GM21360 (cell line): Measurements from ENCODE around the gene CLSTN2.

ENCODE experiments used
- ATAC-seq: cut with Tn5 transposase; IDR thresholded peaks from one replicate; pipeline ENCODE4 v1.9.1; 2021; ENCODE audit warnings: mild to moderate bottlenecking, moderate library complexity; ENCODE audit not compliant: unreplicated experiment

Gene CLSTN2

DNA sequence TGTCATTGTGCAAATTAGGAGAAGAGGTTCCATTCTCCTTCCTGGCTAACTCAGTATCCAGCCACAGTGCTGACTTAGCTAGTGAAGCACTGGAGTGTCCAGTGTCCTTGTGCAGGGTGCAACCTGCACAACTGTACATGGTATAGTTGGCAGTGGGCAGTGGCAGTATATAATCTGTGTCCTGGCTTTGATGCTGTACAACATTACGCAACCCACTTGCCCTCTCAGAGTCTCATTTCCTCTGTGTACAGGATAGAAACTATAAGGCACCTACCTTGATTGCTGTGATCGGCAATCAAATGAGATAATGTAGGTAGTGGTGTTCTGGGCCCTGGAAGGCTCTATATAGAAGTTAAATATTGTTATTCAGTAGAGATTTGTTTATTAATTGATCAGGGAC lies 333.6 kb downstream of the CLSTN2 start:
- no peak for ATAC-seq

DNA sequence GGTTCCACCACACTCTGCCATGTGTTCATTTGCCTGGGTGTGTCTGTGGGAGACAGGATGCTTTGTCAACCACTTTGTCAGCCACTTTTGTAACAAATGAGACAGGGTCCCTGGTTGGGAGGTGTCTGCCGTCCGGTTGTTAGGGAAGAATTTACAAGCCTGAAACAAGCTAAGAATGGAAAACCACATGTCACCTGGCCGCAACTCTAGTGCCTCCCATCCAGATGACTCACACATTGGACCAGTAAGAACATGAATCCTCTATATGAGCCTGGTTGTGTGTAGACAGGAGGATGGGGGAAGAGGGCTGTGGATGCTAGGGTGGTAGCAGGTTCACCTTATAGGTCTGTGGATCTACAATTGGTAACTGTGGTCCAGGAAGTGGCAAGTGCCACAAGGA lies 335.3 kb downstream of the CLSTN2 start:
- no peak for ATAC-seq

DNA sequence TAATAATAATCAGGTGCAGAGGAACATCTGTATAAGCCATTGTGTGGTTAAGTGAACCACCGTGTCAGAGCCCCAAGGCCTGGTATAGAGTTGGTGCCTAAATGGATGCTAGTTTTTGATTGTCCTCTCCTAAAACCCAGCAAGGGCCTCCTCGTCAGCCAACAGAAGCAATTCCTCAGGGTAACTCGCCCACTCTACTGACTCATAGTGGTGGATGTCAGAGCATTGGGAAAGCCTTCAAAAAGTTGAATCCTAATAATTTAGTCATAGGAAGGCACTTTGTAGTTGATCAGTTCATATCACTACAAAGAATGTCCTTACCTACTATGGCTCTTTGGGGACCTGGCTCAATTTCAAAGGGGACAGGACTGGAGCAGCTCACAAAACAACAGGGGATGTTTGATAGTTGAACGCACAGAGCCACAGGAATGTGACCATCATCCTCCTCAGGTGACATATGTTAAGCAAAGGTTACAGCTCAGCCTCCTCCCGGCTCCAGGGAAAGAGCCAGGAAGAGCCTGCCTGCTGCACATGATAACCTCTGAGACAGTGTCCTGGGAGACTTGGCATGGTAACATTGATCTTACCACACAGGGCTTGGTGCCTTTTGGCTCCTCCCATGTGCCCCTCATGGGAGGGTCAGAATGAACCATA lies 338.7 kb downstream of the CLSTN2 start:
- ATAC-seq: no peak

DNA sequence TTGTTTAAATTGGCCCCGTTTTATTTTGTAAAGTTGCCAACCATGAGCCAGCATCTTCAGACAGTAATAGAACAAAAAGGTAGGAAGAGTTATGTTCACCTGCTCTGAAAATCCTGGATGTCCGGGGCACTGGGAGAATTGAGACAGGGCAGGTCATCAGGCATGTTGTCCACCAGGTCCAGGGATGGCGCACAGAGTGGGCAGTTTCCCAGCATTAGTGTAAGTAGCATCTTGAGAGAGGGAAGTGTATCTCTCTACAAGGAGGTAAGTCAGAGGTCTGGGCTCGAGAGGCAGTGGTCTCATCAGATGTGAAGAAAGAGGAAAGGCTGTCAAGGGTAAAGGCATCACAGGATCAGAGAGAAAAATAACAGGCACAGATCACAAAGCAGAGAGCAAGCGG lies 339.4 kb downstream of the CLSTN2 start:
- ATAC-seq: no peak

DNA sequence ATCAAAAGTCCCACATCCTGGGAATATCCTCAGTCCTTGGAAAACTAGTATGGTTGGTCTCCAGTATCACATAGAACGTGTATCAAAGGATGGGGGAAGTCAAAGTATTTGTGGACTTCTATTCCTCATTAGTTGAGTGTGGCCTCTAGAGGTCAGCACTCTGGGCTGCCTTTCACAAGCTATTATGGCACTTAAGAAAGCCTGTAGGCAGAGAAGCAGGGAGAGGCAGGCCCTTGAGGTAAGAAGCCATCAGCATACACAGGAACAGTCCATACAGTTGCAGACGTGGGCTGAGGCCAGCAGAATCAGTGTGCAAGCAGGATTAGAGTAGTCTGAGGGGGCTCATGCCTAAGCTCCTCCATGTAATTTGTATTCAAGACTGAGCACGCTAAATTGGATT lies 341.7 kb downstream of the CLSTN2 start:
- no peak for ATAC-seq

DNA sequence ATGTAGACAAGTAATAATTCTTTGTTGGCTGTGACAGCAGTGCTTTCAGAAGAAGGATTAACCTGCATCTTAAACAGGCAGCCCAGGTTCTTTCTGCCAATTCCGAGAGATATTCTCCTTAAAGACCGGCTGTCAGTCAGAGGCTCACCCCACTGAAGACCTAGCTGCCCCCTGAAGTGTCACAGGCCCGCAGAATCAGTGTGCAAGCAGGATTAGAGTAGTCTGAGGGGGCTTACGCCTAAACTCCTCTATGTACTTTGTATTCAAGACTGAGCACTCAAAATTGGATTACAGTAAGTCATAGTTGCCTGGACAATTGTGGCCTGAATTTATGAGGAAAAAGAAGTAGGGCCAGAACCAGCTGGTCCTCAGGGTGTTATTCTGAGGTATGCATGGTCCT lies 342.9 kb downstream of the CLSTN2 start:
- no peak for ATAC-seq

DNA sequence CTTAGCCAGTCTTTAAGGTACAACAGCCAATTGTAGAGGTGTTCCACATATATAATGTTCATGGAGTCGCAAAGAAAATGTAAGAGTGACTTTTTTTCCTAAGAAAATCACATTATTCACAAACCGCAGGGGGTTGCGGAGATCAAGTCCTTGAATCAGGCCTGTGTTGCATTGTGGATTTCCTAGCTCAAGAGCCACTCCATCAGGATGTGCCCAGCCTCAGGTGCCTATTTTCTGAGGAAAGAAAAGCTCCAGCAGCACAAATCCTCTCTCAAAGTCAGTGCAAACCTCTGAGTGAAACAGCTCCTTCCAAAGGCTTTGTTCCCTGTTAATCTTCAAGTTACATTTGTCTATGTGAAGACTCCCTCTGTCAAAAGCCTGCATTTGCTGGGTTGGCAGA lies 349.4 kb downstream of the CLSTN2 start:
- no peak for ATAC-seq

DNA sequence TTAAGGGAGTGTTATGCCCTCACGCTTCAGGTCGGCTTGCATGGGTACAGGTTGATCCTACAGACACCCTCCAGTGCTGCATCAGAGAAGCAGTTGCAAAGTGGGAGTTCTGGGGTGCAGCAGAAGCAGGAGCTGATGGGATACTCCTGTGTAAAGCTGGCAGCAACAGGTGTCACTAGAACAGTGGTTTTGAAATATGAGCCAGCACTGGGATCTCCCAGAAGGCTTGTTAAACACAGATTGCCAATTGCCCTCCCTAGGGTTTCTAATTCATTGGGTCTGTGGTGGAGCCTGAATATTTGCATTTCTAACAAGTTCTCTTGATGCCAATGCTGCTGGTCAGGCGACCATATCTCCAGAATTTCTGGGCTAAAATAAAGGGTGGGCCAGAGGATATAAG lies 350.4 kb downstream of the CLSTN2 start:
- no peak for ATAC-seq

DNA sequence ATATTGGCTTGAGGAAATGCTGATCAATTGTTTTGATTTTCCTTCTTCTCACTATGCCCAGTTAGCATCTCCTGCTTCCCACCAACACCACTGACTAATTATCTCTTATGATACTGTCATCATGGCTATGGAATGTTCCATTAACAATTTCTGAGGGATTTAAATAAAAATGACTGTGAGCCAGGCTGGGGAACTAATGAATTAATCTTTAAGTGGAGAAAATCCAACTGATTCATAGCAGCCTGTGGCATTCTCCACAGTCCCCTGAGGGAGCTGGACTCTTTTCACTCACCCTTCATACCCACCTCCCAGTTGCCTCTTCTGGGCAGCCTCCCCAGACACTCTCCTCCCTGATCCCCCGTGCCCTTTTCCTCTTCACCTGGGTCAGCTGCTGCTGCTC lies 353.6 kb downstream of the CLSTN2 start:
- no peak for ATAC-seq

DNA sequence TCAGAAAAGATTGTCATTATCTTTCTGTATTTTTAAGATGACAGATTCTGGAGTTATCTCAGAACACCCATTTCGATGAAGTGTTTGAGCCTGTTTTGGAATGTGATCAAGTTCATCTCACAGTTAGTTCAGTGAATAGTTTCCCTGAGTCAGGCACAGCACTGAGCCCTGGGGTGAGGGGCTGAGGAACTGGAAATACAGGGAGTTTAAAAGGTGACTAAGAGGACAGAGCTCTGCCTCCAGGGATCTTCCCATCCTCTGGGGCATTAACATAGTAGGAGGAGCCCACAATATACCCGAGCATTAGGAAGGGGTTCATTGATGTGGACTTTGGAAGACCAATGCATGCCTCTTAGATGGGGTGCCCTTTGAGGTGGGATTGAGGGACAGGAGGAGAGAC lies 355.1 kb downstream of the CLSTN2 start:
- no peak for ATAC-seq

DNA sequence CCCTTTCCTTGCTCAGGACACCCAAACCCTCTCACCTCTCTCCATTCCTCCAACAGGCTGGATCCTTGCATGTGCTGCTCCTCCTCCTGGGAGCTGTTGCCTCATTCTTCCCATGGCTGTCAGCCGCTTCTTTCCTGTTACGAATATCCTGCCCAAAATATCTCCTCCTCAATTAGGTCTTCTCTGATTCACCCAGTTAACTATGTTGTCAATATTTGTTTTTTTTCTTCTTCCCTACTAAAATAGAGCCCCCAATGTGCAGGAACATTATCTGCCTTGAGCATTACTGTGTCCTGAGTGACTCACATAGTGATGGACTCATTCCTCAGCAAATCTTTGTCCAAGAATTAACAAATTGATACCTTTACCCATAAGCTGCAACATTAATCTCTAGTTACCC lies 357.2 kb downstream of the CLSTN2 start:
- ATAC-seq: no peak

DNA sequence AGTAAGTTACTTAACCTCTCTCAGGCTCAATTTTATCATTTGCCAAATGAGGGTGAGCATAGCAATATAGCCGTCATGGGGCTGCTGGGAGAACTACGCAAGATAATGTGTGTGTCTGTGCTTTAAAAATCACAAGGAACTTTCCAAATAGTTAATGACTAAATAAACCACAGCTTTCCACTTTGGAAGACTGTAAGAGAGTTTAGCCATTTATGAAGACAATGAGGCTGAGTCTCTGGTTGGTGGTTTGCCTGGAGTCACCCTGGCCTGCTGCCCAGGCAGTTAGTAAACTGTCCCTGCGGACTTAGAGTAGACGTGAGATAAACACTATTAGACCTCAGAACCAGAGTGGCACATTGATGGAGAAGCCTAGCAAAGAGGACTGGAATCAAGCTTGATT lies 357.7 kb downstream of the CLSTN2 start:
- no peak for ATAC-seq

DNA sequence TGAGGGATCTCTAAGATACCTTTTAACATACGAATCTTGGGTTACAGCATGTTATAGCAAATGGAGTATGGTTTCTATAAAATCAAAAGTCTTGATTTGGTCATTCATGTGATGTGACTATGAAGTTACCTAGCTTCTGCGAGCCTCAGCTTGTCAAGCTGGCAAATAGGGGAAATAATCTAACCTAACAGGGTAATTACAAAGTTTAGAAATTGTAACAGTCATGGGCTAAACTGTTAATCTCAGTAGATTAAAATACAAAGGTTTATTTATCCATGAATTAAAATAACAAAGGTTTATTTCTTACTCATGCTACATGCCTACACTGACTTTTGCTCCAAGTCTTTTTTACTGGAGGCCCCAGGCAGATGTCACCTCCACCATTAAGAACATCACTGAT lies 359.1 kb downstream of the CLSTN2 start:
- no peak for ATAC-seq

DNA sequence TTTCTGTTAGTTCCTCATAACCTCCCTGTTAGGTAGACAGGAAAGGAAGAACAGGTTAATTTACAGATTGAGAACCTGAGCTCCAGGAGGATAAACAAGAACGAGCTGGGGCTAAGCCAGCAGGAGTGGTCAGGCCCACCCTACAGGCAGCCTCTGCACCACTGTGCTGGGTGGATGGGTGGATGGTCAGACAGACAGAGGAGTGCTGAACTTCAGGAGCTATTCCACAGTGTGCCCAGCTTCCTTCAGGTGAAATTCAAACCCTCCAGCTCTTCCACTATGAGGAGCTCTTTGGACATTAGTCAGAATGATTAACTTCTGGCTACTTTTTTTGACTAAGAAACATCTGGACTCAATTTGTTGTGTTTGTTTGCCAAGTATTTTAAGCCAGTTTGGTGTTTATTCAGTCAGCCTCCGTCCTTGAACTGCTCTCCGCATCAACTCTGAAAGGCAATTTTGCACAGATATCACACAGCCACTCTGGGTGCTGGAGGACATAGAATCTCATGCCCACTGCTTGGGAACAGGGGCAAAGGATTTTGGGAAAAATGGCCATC lies 361.9 kb downstream of the CLSTN2 start:
- no peak for ATAC-seq

DNA sequence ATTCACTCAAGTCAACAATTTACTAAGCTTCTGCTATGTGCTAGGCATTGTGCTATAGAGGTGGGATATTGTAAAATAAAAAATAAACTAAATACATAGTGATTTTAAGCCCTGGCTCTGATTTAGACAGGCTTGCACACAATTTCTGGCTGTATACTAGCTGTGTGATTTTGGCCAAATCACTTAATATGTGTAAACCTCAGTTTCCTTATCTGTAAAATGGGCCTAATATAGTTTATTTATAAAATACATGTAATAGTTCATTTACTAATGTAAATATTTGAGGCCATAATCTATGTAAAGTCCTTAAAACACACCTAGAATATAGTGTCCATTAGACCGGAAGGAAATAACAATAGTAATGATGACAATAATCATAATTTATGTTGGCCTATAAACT lies 363.1 kb downstream of the CLSTN2 start:
- ATAC-seq: no peak

DNA sequence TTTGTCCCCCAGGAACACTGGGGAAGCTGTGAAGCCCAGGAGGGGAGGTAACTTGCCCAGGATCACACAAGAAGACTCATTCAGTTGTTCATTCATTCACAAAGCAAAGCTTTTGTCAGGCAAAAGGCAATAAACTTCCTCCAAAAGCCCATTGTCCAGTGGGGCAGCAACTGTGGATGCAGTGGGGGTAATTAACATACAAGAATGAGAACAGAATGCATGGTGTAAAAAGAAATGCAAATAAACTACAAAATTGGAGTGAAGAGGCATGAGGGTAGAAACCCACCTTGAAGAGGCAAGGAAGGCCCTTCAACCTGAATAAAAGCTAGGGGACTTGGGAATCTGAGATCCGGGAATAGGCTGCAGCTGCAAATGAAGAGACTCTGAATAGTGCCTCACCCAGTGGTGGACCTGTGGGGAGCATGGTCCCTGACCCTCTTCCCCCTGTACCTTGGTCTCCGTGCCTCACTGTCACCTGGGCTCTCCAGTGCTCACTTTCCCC lies 363.6 kb downstream of the CLSTN2 start:
- no peak for ATAC-seq

DNA sequence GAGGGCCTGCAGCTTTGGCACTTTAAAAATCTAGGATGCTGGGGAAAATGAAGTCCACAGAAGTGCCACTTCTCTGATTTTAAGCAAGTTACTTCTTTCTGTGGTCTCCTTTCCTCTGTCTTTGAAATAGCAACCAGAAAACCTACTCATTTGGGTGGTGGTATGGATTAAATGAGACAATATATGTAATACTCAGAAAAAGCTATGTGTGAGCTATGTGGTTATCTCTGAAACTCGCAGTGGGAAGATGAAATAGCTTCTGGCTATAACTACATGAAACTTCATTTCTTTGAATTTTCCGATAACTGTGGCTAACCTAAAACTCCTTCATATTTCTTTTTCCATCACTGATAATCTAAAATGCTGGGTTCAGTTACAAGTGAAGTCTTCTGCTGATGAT lies 368.9 kb downstream of the CLSTN2 start:
- ATAC-seq: no peak

DNA sequence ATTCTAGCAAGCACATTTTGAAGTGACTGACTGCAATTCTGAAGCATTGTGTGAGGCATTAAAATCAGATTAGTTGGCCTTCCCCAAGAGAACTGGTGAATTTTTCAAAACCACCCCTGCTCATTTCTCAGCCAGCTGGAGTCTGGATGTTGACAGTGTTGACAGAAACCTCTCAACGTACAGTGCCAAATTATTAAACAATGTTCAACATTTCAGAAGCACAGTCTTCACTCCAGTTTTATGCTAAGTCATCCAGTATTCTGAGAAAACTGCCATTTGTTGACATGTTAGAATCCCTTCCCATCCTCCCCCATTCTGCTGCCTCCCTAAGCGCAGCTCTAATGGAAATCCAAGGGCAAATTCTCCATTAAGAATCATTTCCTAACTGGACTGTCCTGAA lies 373.6 kb downstream of the CLSTN2 start:
- no peak for ATAC-seq

DNA sequence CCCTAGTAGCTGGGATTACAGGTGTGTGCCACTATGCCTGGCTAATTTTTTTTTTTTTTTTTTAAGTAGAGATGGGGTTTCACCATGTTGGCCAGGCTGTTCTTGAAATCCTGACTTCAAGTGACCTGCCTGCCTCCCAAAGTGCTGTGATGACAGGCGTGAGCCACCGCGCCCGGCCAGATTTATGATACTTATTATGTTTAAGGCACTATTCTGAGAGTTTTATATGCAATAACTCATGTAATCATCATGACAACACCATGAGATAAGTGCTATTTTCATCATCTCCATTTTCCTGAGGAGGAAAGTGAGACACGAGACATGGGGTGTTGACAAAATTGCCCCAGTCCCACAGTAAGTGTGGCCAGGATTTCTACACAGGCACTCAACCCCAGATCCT lies 376.4 kb downstream of the CLSTN2 start:
- ATAC-seq: no peak

DNA sequence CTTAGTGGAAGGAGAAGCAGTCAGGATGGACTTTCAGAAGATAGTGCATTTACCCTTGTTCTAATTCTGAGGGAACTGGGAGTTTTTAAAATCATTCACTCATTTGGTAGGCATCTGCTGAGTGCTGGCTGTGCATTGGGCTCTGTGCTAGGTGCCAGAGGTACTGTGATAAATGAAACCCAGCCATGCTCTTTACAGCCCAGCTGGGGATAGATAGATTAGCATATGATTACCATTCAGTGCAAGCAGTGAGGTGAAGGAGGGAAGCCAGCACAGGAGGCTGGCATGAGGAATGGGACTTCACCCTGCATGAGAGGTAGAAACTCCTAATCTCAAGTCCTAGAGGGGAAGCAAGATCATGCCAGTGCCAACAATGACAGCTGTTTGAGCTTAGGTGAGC lies 381.0 kb downstream of the CLSTN2 start:
- ATAC-seq: no peak

DNA sequence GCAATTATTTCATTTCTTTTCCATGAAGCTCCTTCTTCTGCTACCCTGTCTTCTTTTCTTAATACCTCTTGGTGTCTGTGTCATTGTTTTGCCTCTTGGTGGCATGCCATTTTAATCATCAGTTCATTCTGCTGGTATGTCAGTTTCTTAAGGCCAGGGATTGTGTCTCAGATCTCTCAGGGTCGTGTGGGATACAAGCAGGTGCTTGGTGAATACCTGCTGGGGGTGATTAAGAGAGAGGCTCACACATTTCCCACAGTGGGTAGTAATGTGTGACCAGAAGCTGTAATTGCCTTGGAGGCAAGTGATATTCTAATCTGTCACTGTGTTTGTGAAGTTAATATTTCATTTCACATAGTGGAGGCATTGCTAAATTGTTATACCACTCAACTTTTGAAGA lies 381.5 kb downstream of the CLSTN2 start:
- no peak for ATAC-seq

DNA sequence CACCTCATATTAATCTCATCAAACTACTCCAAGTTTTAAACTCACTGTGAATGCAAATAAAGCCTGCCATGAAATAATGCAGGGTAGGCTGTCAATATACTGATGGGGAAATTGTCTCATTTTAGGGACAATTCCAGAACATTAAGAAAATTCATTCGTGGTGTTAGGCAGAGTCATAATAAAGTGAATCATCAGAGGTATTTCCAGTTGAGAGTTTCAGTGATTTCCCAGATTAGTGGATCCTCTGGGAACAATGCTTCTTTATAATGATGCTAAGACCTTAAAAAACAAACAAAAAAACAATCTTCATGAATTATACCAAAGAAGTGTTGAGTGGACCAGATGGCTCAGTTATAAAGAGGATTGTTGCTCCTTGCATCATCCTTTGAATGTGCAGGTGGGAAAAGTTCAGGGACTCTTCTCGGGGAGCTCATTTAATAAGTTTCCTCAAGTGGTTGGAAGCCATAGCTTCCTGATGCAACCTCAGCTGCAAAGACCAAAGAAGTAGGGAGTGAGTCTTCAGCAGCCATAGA lies 381.9 kb downstream of the CLSTN2 start:
- ATAC-seq: no peak

DNA sequence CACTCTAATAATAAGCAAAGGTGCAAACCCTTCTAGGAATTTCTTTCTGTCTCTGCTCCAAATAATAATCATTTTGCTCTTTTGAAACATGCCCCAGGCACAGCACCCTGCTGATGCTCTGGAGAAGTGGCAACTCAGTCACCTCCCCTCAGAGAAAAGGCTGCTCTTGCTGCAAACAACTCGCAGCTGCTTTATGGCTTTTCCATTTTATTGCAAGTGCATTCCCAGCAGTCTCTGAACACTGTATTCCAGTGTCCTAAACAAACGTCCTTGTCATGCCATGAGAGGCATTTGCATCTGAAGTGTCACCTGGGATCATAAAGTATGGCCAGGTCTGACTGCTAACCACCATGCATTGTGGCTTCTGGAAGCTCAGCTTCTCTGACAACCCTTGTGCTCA lies 384.8 kb downstream of the CLSTN2 start:
- no peak for ATAC-seq
